Kidney epithelial cell (primary cell): Measurements from ENCODE around the gene SULT1C4. TPM values are rescaled to one million over a fixed set of nuclear protein-coding genes. Genes with fewer than 3 reads are reported as not detected.

Experiments used
- DNase-seq: peaks from one replicate; pipeline ENCODE4 v3.0.0-alpha.2; 2010; ENCODE audit warnings: low read depth
- H3K27me3 ChIP-seq: 2 replicates; pipeline ENCODE4 v1.6.0; 2011; ENCODE audit warnings: low read length; ENCODE audit not compliant: control insufficient read depth, insufficient read depth
- H3K36me3 ChIP-seq: 2 replicates; pipeline ENCODE4 v1.5.1; 2011; ENCODE audit warnings: low read length; ENCODE audit not compliant: control insufficient read depth, insufficient read depth
- H3K4me3 ChIP-seq: 2 replicates; pipeline ENCODE4 v1.5.1; 2011; ENCODE audit warnings: low read depth, mild to moderate bottlenecking, control low read depth, low read length
- CTCF ChIP-seq: IDR thresholded peaks from 2 replicates; pipeline ENCODE4 v1.5.1; 2011; ENCODE audit warnings: mild to moderate bottlenecking, moderate library complexity, low read length, control low read depth, inconsistent platforms; ENCODE audit not compliant: insufficient read depth, poor library complexity, severe bottlenecking
- total RNA-seq: library from RNA; depleted of rRNA; stranded (reverse); fragments of >200 nt; gene quantifications from 2 replicates; pipeline ENCODE4 v1.2.3, GENCODE V29; 2015

Gene SULT1C4
- total RNA-seq, 1 donor from 2014 or later, result 37.7 TPM

- no peak for DNase-seq
- TF ChIP-seq CTCF, result no peak
- Histone ChIP-seq H3K36me3 (no peaks in the 10 kb centered on the region), H3K4me3 (no peak overlapping the region), H3K27me3 (no peaks in the 10 kb centered on the region)
Measured at GRCh38 chr2:108436976-108437375, 59.2 kb downstream of the SULT1C4 start.

Other genes starting within 250 kb of the SULT1C4 start
- gene SULT1C3, start 138.0 kb upstream of the SULT1C4 start, total RNA-seq, result not detected in 2 replicates
- 8.4 and 10.4 TPM in 2 replicates for gene SULT1C2, start 89.1 kb upstream of the SULT1C4 start, total RNA-seq
- gene GCC2, start 71.3 kb downstream of the SULT1C4 start, total RNA-seq, result 24.7 and 25.3 TPM in 2 replicates
- gene LIMS1, start 156.5 kb downstream of the SULT1C4 start, total RNA-seq, result 191 and 202 TPM in 2 replicates